ENCODE data around the gene MYPOP. TPM values are rescaled to one million over a fixed set of nuclear protein-coding genes. Genes with fewer than 3 reads are reported as not detected.

MYPOP gene
- total RNA-seq, 2 experiments from 2014 or later, result 5.2 to 15.6 TPM

DNA sequence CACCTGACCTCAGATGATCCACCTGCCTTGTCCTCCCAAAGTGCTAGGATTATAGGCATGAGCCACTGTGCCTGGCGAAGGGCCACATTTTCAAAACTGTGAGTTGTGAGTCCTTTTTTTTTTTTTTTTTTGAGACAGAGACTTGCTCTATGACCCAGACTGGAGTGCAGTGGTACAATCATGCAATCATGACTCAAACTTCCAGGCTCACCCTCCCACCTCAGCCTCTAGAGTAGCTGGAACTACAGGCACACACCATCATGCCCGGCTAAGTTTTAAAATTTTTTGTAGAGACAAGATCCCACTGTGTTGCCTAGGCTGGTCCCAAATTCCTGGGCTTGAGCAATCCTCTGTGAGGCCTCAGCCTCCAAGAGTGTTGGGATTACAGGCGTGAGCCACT, 3.8 kb upstream of the MYPOP start:
- Histone ChIP-seq H3K36me3 (ENCODE audit: insufficient read depth, low read length) (no peaks in the 10 kb centered on the region), H2AFZ (ENCODE audit: low read length) (no peak overlapping the region), H3K4me3 (ENCODE audit: low read depth, low read length, poor library complexity, severe bottlenecking) (no peak overlapping the region), H3K9me2 (ENCODE audit: insufficient read depth, low read length) (no peaks in the 10 kb centered on the region), H3K9me3 (ENCODE audit: low read length) (no peaks in the 10 kb centered on the region), H3K27ac (ENCODE audit: low read depth, low read length, poor library complexity, severe bottlenecking) (no peak overlapping the region), H4K20me1 (ENCODE audit: insufficient read depth, low read length) (no peaks in the 10 kb centered on the region), H3K79me2 (ENCODE audit: insufficient read depth, low read depth, low read length) (peaks cover 6% of the 10 kb centered on the region; the same call in 1 of the 2 replicates), H3K4me1 (ENCODE audit: insufficient read depth, low read length, poor library complexity, severe bottlenecking) (peaks cover 9% of the 10 kb centered on the region), H3K4me2 (ENCODE audit: low read length) (no peak overlapping the region)
- POLR2A ChIA-PET, result interaction anchor here (0.6 kb wide), 1 partner anchor 312 kb away, joined by 3 read pairs; no protein-coding TSS in a partner anchor
- no peak for DNase-seq (ENCODE audit: low spot score)
- CTCF ChIA-PET (ENCODE audit: unreplicated experiment), result no interaction called here
- intact Hi-C loops (cut with micrococcal nuclease; ENCODE audit: unreplicated experiment), result no loop called here
- TF ChIP-seq EZH2phosphoT487 (IDR thresholded peaks at IDR 0.05; ENCODE audit: borderline replicate concordance, low read depth, low read length), result no peak
- TF ChIP-seq, protein P1, sequence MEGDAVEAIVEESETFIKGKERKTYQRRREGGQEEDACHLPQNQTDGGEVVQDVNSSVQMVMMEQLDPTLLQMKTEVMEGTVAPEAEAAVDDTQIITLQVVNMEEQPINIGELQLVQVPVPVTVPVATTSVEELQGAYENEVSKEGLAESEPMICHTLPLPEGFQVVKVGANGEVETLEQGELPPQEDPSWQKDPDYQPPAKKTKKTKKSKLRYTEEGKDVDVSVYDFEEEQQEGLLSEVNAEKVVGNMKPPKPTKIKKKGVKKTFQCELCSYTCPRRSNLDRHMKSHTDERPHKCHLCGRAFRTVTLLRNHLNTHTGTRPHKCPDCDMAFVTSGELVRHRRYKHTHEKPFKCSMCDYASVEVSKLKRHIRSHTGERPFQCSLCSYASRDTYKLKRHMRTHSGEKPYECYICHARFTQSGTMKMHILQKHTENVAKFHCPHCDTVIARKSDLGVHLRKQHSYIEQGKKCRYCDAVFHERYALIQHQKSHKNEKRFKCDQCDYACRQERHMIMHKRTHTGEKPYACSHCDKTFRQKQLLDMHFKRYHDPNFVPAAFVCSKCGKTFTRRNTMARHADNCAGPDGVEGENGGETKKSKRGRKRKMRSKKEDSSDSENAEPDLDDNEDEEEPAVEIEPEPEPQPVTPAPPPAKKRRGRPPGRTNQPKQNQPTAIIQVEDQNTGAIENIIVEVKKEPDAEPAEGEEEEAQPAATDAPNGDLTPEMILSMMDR (conservative IDR thresholded peaks at IDR 0.05; ENCODE audit: low read length), result no peak
- no TSS peak for BruUV-seq (replicated peaks)

DNA sequence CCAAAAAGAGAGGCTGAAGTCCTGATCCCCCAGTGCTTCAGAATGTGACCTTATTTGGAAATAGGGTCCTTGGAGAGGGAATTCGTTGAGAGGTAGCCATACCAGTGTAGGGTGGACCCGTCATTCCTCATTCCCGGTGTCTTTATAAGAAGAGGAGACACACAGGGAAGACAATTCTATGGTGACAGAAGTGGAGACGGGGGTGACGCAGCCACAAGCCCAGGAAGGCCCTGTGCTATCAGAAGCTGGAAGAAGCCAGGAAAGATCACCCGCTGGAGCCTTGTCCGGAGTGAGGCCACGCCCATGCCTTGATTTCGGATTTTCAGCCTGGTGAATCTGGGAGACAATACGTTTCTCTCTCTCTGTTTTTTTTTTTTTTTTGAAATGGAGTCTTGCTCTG, 2.6 kb upstream of the MYPOP start:
- H3K36me3 ChIP-seq (ENCODE audit: insufficient read depth, low read length), result peaks cover 8% of the 10 kb centered on the region

More for the DNA sequence above, 2.6 kb upstream of the MYPOP start:
- Histone ChIP-seq H4K20me1 (ENCODE audit: insufficient read depth, low read length) (no peaks in the 10 kb centered on the region), H2AFZ (ENCODE audit: low read length) (no peak overlapping the region), H3K4me2 (ENCODE audit: low read length) (no peak overlapping the region), H3K9me2 (ENCODE audit: insufficient read depth, low read length) (no peaks in the 10 kb centered on the region), H3K27ac (ENCODE audit: low read depth, low read length, poor library complexity, severe bottlenecking) (no peak overlapping the region), H3K4me3 (ENCODE audit: low read depth, low read length, poor library complexity, severe bottlenecking) (no peak overlapping the region), H3K4me1 (ENCODE audit: insufficient read depth, low read length, poor library complexity, severe bottlenecking) (peaks cover 20% of the 10 kb centered on the region), H3K79me2 (ENCODE audit: insufficient read depth, low read depth, low read length) (peaks cover 18% of the 10 kb centered on the region; the same call in 1 of the 2 replicates), H3K9me3 (ENCODE audit: low read length) (no peaks in the 10 kb centered on the region)
- POLR2A ChIA-PET, result no interaction called here
- TF ChIP-seq, protein P1 (conservative IDR thresholded peaks at IDR 0.05; ENCODE audit: low read length), result no peak
- TF ChIP-seq EZH2phosphoT487 (IDR thresholded peaks at IDR 0.05; ENCODE audit: borderline replicate concordance, low read depth, low read length), result no peak
- intact Hi-C loops (cut with micrococcal nuclease; ENCODE audit: unreplicated experiment), result no loop called here
- no TSS peak for BruUV-seq (replicated peaks)
- DNase-seq (ENCODE audit: low spot score), result no peak
- CTCF ChIA-PET (ENCODE audit: unreplicated experiment), result no interaction called here
